HG03571 (cell line): Measurements from ENCODE around the gene TRPM6.
"Not testable (repeated sequence)": the region's sequence is repeated elsewhere in the genome, so short reads cannot be mapped to it uniquely, and the experiment has no call there.

Experiments used
- ATAC-seq: cut with Tn5 transposase; IDR thresholded peaks from one replicate; pipeline ENCODE4 v1.9.1; 2021; ENCODE audit not compliant: unreplicated experiment

Gene TRPM6

GRCh38 chr9:74887041-74887980 lies at the start of gene TRPM6:
Gene TRPM6 (minus strand): TSS chr9:74887921. CDS start chr9:74887856, 65 bp downstream.
- no peak for ATAC-seq

- ATAC-seq, result no peak
These were observed 47.3 kb upstream of the TRPM6 start for GRCh38 chr9:74935008-74935407.

GRCh38 chr9:74921737-74922136 lies 34.0 kb upstream of the TRPM6 start:
- no peak for ATAC-seq

GRCh38 chr9:74920944-74921626 lies 33.4 kb upstream of the TRPM6 start:
- ATAC-seq, result no peak

GRCh38 chr9:74910036-74910435 lies 22.3 kb upstream of the TRPM6 start:
- ATAC-seq, result no peak

GRCh38 chr9:74908665-74909064 lies 20.9 kb upstream of the TRPM6 start:
- no peak for ATAC-seq

- no peak for ATAC-seq
These were observed 19.4 kb upstream of the TRPM6 start for GRCh38 chr9:74907085-74907484.

GRCh38 chr9:74901001-74901400 lies 13.3 kb upstream of the TRPM6 start:
- no peak for ATAC-seq

GRCh38 chr9:74888449-74888848 lies 728 bp upstream of the TRPM6 start:
- not testable (repeated sequence) for ATAC-seq

- no peak for ATAC-seq
These were observed 255 bp upstream of the TRPM6 start for GRCh38 chr9:74887981-74888370.

GRCh38 chr9:74876382-74876949 lies 11.3 kb downstream of the TRPM6 start:
- ATAC-seq, result no peak

GRCh38 chr9:74875656-74876055 lies 12.1 kb downstream of the TRPM6 start:
- no peak for ATAC-seq

GRCh38 chr9:74874220-74874619 lies 13.5 kb downstream of the TRPM6 start:
- no peak for ATAC-seq

GRCh38 chr9:74872619-74873233 lies 15.0 kb downstream of the TRPM6 start:
- no peak for ATAC-seq

- ATAC-seq, result no peak
These were observed 20.2 kb downstream of the TRPM6 start for GRCh38 chr9:74867483-74867882.

- ATAC-seq, result no peak
These were observed 22.5 kb downstream of the TRPM6 start for GRCh38 chr9:74865177-74865576.

GRCh38 chr9:74861773-74862474 lies 25.8 kb downstream of the TRPM6 start:
- ATAC-seq, result no peak

GRCh38 chr9:74861071-74861470 lies 26.6 kb downstream of the TRPM6 start:
- ATAC-seq, result no peak

- ATAC-seq, result not testable (repeated sequence)
These were observed 27.5 kb downstream of the TRPM6 start for GRCh38 chr9:74860247-74860646.

GRCh38 chr9:74859786-74860185 lies 27.9 kb downstream of the TRPM6 start:
- no peak for ATAC-seq
